HepG2 (cell line): ENCODE measurements around the gene LCLAT1. TPM values are rescaled to one million over a fixed set of nuclear protein-coding genes. Genes with fewer than 3 reads are reported as not detected.

Experiments used
- ATAC-seq: fragments of 200-7000 bp; cut with Tn5 transposase; 3 replicates; pipeline ENCODE4 v1.9.1; 2020; ENCODE audit warnings: mild to moderate bottlenecking, moderate library complexity
- BruUV-seq: library from RNA; stranded (reverse); fragments of 400-500 nt; replicated peaks from 2 replicates; lab custom pipeline; 2021; lab: Mats Ljungman, UMichigan
- CTCF ChIA-PET: fragments of 300-600 bp; formaldehyde crosslinking; extraction: SDS; loops from one replicate; lab custom pipeline; 2021; ENCODE audit warnings: low total read pairs, inconsistent platforms, low intra/inter-chr PET ratio; lab: Yijun Ruan, JAX
- POLR2A ChIA-PET: fragments of 350-600 bp; sonication (Branson Sonifier 250); formaldehyde crosslinking; loops from one replicate; lab custom pipeline; 2020; ENCODE audit warnings: antibody characterized with exemption, inconsistent platforms; lab: Yijun Ruan, JAX
- DNase-seq: peaks from one replicate; pipeline ENCODE4 v3.0.0-alpha.2; 2015; ENCODE audit warnings: low spot score
- FAIRE-seq: peaks from 3 replicates; lab custom pipeline; 2011; peaks lifted over from hg19 to GRCh38; lab: Jason Lieb, UNC
- H2AFZ ChIP-seq: one replicate; pipeline ENCODE4 v1.6.1; 2011; ENCODE audit warnings: low read length, inconsistent platforms
- H3K27ac ChIP-seq: fragments of 300-600 bp; 3 replicates; pipeline ENCODE4 v1.8.0; 2011; ENCODE audit warnings: mixed run types, mild to moderate bottlenecking, mixed read lengths, low read length, inconsistent platforms; ENCODE audit not compliant: insufficient read depth; ENCODE audit errors: extremely low read length
- H3K27me3 ChIP-seq, 2 experiments: fragments of 200-600 bp in 1 of 2; 2 replicates in 1 of 2; 3 replicates in 1 of 2; pipeline versions ENCODE4 v1.6.0 to v1.8.0; 2011; ENCODE audit warnings: low read length in 2 of 2, mild to moderate bottlenecking in 2 of 2, moderate library complexity in 2 of 2, inconsistent platforms in 1 of 2; ENCODE audit not compliant: insufficient read depth in 2 of 2, control insufficient read depth in 1 of 2
- H3K36me3 ChIP-seq, 2 experiments: fragments of 200-600 bp in 1 of 2; replicated peaks in 1 of 2; 2 replicates in 1 of 2; 3 replicates in 1 of 2; pipeline versions ENCODE4 v1.5.1 to v1.8.0; 2011; ENCODE audit warnings: low read length in 2 of 2, inconsistent platforms in 1 of 2; ENCODE audit not compliant: insufficient read depth in 2 of 2, control insufficient read depth in 1 of 2
- H3K4me1 ChIP-seq: 2 replicates; pipeline ENCODE4 v1.5.1; 2012; ENCODE audit warnings: low read length, inconsistent platforms; ENCODE audit not compliant: insufficient read depth
- H3K4me2 ChIP-seq: 2 replicates; pipeline ENCODE4 v1.6.0; 2011; ENCODE audit warnings: low read depth, low read length, inconsistent platforms
- H3K4me3 ChIP-seq, 3 experiments: fragments of 200-600 bp in 1 of 3; sonication (generic), shearing (Covaris generic) in 1 of 3; replicated peaks in 1 of 3; 2 replicates each; pipeline ENCODE4 v1.5.1; 2011 to 2016; ENCODE audit warnings: low read length in 3 of 3, inconsistent platforms in 2 of 3, low read depth in 2 of 3, mild to moderate bottlenecking in 2 of 3, control low read depth in 1 of 3, mixed read lengths in 1 of 3; ENCODE audit not compliant: insufficient read depth in 1 of 3
- H3K79me2 ChIP-seq: one replicate; pipeline ENCODE4 v1.6.1; 2011; ENCODE audit warnings: low read length, inconsistent platforms; ENCODE audit not compliant: insufficient read depth
- H3K9ac ChIP-seq: 2 replicates; pipeline ENCODE4 v1.6.0; 2011; ENCODE audit warnings: mild to moderate bottlenecking, low read depth, low read length, inconsistent platforms; ENCODE audit not compliant: insufficient read depth
- H3K9me3 ChIP-seq: 2 replicates; pipeline ENCODE4 v1.5.1; 2012; ENCODE audit warnings: mild to moderate bottlenecking, low read length
- H4K20me1 ChIP-seq: 2 replicates; pipeline ENCODE4 v1.6.0; 2011; ENCODE audit warnings: inconsistent platforms, mild to moderate bottlenecking, low read length, moderate library complexity; ENCODE audit not compliant: insufficient read depth
- ATF6 ChIP-seq: sonication (generic); formaldehyde crosslinking; conservative IDR thresholded peaks from 2 replicates; pipeline ENCODE4 v1.4.0; 2020; ENCODE audit warnings: missing genetic modification reagents
- CEBPG ChIP-seq: IDR thresholded peaks from 2 replicates; pipeline ENCODE4 v1.6.1; 2016
- GFI1 ChIP-seq: sonication (generic); formaldehyde crosslinking; IDR thresholded peaks from 2 replicates; pipeline ENCODE4 v1.5.0; 2020; ENCODE audit warnings: missing genetic modification reagents, mild to moderate bottlenecking, borderline replicate concordance
- NR1H2 ChIP-seq: sonication (generic); formaldehyde crosslinking; IDR thresholded peaks from 2 replicates; pipeline ENCODE4 v1.8.1; 2022; ENCODE audit warnings: low read depth, missing genetic modification reagents, borderline replicate concordance
- RELA ChIP-seq: sonication (generic); formaldehyde crosslinking; IDR thresholded peaks from 2 replicates; pipeline ENCODE4 v1.4.0; 2020; ENCODE audit warnings: missing genetic modification reagents
- TFE3 ChIP-seq: IDR thresholded peaks from 2 replicates; pipeline ENCODE4 v1.6.1; 2016
- ZBTB4 ChIP-seq: sonication (generic); formaldehyde crosslinking; IDR thresholded peaks from 2 replicates; pipeline ENCODE4 v1.4.0; 2020; ENCODE audit warnings: missing genetic modification reagents, mild to moderate bottlenecking, borderline replicate concordance
- ZNF136 ChIP-seq: sonication (generic); formaldehyde crosslinking; IDR thresholded peaks from 2 replicates; pipeline ENCODE4 v1.8.1; 2022; ENCODE audit warnings: low read depth, mild to moderate bottlenecking, moderate library complexity, missing genetic modification reagents
- ZNF891 ChIP-seq: sonication (generic); formaldehyde crosslinking; IDR thresholded peaks from 2 replicates; pipeline ENCODE4 v1.5.0; 2020; ENCODE audit warnings: mild to moderate bottlenecking, missing genetic modification reagents
- WGBS: methylation state at CpG from one replicate; pipeline ENCODE4 v1.1.6; 2017; ENCODE audit warnings: low lambda C conversion rate; 5-methylcytosine and 5-hydroxymethylcytosine counted together
- in situ Hi-C: cut with HindIII; loops from 2 replicates; pipeline ENCODE4 v1.10.0; 2017; ENCODE audit warnings: low pct_unique_long_range_greater_than_20kb; ENCODE audit not compliant: extremely low pct_ligation_motif_present
- intact Hi-C: fragments of 100-400 bp; cut with micrococcal nuclease; formaldehyde crosslinking; loops from one replicate; pipeline ENCODE4 v1.10.0; 2022; ENCODE audit not compliant: unreplicated experiment
- polyA plus RNA-seq, 8 experiments: library from polyadenylated mRNA; depleted of rRNA in 3 of 8; stranded (reverse) in 7 of 8; unstranded in 1 of 8; fragments of >200 nt; fragmentation: Illumina TruSeq in 4 of 8; extraction: Trizol in 4 of 8; gene quantifications; 2 replicates each; pipeline versions ENCODE4 v1.2.1 to v1.2.3, GENCODE V29; 2011 to 2016; ENCODE audit warnings: low read depth in 4 of 8, missing spikeins in 1 of 8, mixed read lengths in 1 of 8; ENCODE audit not compliant: insufficient read depth in 1 of 8
- total RNA-seq, 5 experiments: library from RNA; depleted of rRNA; stranded (reverse); fragments of >200 nt; fragmentation: Illumina TruSeq; extraction: Trizol; gene quantifications; 2 replicates each; pipeline ENCODE4 v1.2.3, GENCODE V29; 2016; ENCODE audit warnings: low read depth in 1 of 5
- TF ChIP-seq, protein P1 (sequence below): sonication (generic); formaldehyde crosslinking; IDR thresholded peaks from 2 replicates; pipeline ENCODE4 v1.4.0; 2020; ENCODE audit warnings: missing genetic modification reagents
- TF ChIP-seq, protein P2 (sequence below): sonication (generic); formaldehyde crosslinking; IDR thresholded peaks from 2 replicates; pipeline ENCODE4 v1.4.0; 2020; ENCODE audit warnings: missing genetic modification reagents

LCLAT1 gene
- total and polyA plus RNA-seq, 2 of the 13 experiments (the other 11 are each of a cell fraction or from before 2014, with no cell fraction given) = 18.0 to 28.0 TPM

- TF ChIP-seq ATF6 (no peak), CEBPG (CRISPR knock-in tag) (no peak), ZBTB4 (no peak), NR1H2 (CRISPR knock-in tag) (no peak)
- TF ChIP-seq, protein P1, sequence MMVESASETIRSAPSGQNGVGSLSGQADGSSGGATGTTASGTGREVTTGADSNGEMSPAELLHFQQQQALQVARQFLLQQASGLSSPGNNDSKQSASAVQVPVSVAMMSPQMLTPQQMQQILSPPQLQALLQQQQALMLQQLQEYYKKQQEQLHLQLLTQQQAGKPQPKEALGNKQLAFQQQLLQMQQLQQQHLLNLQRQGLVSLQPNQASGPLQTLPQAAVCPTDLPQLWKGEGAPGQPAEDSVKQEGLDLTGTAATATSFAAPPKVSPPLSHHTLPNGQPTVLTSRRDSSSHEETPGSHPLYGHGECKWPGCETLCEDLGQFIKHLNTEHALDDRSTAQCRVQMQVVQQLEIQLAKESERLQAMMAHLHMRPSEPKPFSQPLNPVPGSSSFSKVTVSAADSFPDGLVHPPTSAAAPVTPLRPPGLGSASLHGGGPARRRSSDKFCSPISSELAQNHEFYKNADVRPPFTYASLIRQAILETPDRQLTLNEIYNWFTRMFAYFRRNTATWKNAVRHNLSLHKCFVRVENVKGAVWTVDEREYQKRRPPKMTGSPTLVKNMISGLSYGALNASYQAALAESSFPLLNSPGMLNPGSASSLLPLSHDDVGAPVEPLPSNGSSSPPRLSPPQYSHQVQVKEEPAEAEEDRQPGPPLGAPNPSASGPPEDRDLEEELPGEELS (CRISPR knock-in tag) = no peak
These were observed 237.5 kb downstream of the LCLAT1 start (continued) for GRCh38 chr2:30684516-30684915.

- TF ChIP-seq, protein P2, sequence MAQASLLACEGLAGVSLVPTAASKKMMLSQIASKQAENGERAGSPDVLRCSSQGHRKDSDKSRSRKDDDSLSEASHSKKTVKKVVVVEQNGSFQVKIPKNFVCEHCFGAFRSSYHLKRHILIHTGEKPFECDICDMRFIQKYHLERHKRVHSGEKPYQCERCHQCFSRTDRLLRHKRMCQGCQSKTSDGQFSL (CRISPR knock-in tag) = no peak
- TF ChIP-seq TFE3 (CRISPR knock-in tag) (no peak), ZNF891 (CRISPR knock-in tag) (no peak), GFI1 (CRISPR knock-in tag) (no peak), RELA (CRISPR knock-in tag) (no peak), ZNF136 (no peak)
- CTCF ChIA-PET = no interaction called here
- intact Hi-C loops = no loop called here
- no peaks in the 10 kb centered on the region for H3K9me3 ChIP-seq
- H3K4me3 ChIP-seq = no peak overlapping the region
- no peak overlapping the region for H3K4me2 ChIP-seq
- in situ Hi-C loops = loop anchor here (10.0 kb wide), 1 partner anchor 250 kb away; no protein-coding TSS in a partner anchor
- BruUV-seq = no TSS peak
- H3K36me3 ChIP-seq = no peaks in the 10 kb centered on the region
- no peak for ATAC-seq
- POLR2A ChIA-PET = no interaction called here
- no peaks in the 10 kb centered on the region for H3K79me2 ChIP-seq
- H3K4me1 ChIP-seq = no peaks in the 10 kb centered on the region
- no peak overlapping the region for H3K27ac ChIP-seq
- WGBS = 6% methylated on average over 3 of the region's 3 CpGs
- no peak overlapping the region for H3K9ac ChIP-seq
- peaks cover 0 to 32% of the 10 kb centered on the region in 2 experiments; a peak in 4 of 5 replicates for H3K27me3 ChIP-seq
- no peak for DNase-seq
- no peak overlapping the region for H2AFZ ChIP-seq
- no peak for FAIRE-seq
- no peaks in the 10 kb centered on the region for H4K20me1 ChIP-seq
These were observed 237.9 kb downstream of the LCLAT1 start for GRCh38 chr2:30684996-30685395.
